Left lung (tissue), 10 donors: ENCODE results near the gene AAK1. TPM values are rescaled to one million over a fixed set of nuclear protein-coding genes. Genes with fewer than 3 reads are reported as not detected.

ENCODE experiments used
- ATAC-seq: fragments of 200-7000 bp; cut with Tn5 transposase; one replicate; pipeline ENCODE4 v1.9.1; 2020; ENCODE audit warnings: moderate library complexity
- DNase-seq, 4 donors: peaks; one replicate each; pipeline ENCODE4 v3.0.0-alpha.2; 2013 to 2020
- H3K27ac ChIP-seq, 2 donors: fragments of 200-600 bp; sonication (generic) in 1 of 2; one replicate each; pipeline versions ENCODE4 v1.5.0 to v1.8.0; 2020 to 2021
- H3K27me3 ChIP-seq, 2 donors: fragments of 200-600 bp; sonication (generic) in 1 of 2; one replicate each; pipeline versions ENCODE4 v1.5.0 to v1.8.0; 2020 to 2021
- H3K36me3 ChIP-seq, 2 donors: fragments of 200-600 bp; sonication (generic) in 1 of 2; one replicate each; pipeline versions ENCODE4 v1.5.0 to v1.8.0; 2020 to 2021
- H3K4me1 ChIP-seq, 2 donors: fragments of 200-600 bp; one replicate each; pipeline ENCODE4 v1.8.0; 2021
- H3K4me3 ChIP-seq, 2 donors: fragments of 200-600 bp; sonication (generic) in 1 of 2; one replicate each; pipeline versions ENCODE4 v1.5.0 to v1.8.0; 2020 to 2021; ENCODE audit warnings: mild to moderate bottlenecking in 1 of 2
- H3K9me3 ChIP-seq, 2 donors: fragments of 200-600 bp; sonication (generic) in 1 of 2; one replicate each; pipeline versions ENCODE4 v1.5.0 to v1.8.0; 2020 to 2021
- intact Hi-C, 2 donors: fragments of 100-400 bp; cut with DNase I; formaldehyde crosslinking; loops; one replicate each; pipeline versions ENCODE4 v1.11.2 to v1.14.2; 2022
- polyA plus RNA-seq, 6 donors: library from polyadenylated mRNA; unstranded; fragments of 120-200 nt; gene quantifications; one replicate each; pipeline ENCODE4 v1.2.1, GENCODE V29; 2013; ENCODE audit not compliant: insufficient read length in 6 of 6
- total RNA-seq, 2 donors: library from RNA; stranded (reverse); fragmentation: NEBNext Ultra II Directional; extraction: Animal tissue kit (Norgen Biotek cat#: 25700); gene quantifications; one replicate each; pipeline ENCODE4 v1.2.1, GENCODE V29; 2021
- TF ChIP-seq, protein P1 (sequence below), 2 donors: fragments of 200-600 bp; sonication (generic) in 1 of 2; IDR thresholded peaks; one replicate each; pipeline versions ENCODE4 v1.5.0 to v1.8.0; 2021; ENCODE audit warnings: antibody characterized with exemption in 2 of 2
- donor health status: DM: no; HTN: yes; CAD: no.
- donor health status: DM: no; HTN: no; CAD: no.

AAK1 gene
- total and polyA plus RNA-seq, 8 donors = 19.0 to 70.7 (median 22.4) TPM

DNA sequence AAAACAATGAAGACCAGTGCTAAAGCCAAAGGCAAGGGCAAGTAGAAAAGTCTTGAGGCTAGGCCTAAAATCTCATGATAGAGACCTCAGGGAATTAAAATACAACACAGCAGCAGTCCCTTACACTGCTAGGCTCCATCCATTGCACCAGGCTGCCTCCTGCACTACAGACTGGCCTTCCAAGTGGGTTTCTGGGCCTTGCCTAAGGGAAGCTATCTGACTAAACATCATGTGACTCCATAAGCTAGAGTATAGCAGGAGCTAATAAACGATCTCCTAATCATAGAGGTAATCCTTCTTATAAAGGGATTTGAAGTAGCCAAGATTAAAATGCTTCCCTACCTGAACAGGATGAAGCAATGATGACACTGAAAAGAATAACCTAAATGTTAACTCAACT, 128.7 kb downstream of the AAK1 start:
- Histone ChIP-seq H3K36me3 (peaks cover 0 to 96% of the 10 kb centered on the region in 2 donors), H3K9me3 (no peaks in the 10 kb centered on the region), H3K4me1 (no peaks in the 10 kb centered on the region), H3K27me3 (no peaks in the 10 kb centered on the region), H3K4me3 (no peak overlapping the region), H3K27ac (no peak overlapping the region)
- ATAC-seq = no peak
- intact Hi-C loops = no loop called here
- TF ChIP-seq, protein P1, sequence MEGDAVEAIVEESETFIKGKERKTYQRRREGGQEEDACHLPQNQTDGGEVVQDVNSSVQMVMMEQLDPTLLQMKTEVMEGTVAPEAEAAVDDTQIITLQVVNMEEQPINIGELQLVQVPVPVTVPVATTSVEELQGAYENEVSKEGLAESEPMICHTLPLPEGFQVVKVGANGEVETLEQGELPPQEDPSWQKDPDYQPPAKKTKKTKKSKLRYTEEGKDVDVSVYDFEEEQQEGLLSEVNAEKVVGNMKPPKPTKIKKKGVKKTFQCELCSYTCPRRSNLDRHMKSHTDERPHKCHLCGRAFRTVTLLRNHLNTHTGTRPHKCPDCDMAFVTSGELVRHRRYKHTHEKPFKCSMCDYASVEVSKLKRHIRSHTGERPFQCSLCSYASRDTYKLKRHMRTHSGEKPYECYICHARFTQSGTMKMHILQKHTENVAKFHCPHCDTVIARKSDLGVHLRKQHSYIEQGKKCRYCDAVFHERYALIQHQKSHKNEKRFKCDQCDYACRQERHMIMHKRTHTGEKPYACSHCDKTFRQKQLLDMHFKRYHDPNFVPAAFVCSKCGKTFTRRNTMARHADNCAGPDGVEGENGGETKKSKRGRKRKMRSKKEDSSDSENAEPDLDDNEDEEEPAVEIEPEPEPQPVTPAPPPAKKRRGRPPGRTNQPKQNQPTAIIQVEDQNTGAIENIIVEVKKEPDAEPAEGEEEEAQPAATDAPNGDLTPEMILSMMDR (IDR thresholded peaks at IDR 0.05) = no peak
- no peak for DNase-seq

DNA sequence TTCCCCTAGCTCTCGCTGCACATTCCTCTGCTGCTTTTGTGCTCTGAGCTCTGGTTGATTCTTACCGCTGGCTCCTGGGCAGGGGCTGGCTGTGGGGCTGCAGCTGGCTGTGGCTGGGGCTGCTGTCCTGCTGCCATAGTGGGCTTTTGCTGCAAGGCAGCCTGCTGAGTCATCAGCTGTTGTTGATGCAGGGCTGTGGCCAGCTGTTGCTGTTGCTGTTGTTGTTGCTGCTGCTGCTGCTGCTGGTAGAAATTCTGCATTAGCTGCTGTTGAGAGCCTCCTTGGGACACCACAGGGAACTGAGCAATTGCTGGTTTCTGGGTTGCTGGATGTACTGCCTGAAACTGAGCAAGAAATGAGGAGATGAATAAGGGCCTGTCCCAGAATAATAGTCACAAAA, 129.1 kb downstream of the AAK1 start:
- peak in 3 of 4 donors; percentile 28 to 72 (median 34) for DNase-seq

DNA sequence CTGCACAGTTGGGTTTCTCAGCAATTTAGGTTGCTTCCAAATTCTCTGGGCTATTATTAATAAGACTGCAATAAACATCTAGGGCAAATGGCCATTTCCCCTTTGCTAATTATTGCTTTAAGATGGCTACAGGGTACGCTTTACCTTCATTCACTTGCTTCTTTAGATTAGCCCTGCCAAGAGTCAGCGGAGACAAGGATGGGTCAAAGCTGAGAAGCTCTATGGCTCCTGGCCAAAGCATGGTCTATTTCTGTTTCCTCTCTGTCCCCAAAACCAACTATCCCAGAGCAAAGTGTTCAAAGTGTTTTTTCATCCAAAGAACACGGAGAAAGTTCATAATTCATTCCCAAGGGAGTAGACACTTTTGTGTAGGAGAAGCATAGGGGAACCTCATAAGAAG, 131.1 kb downstream of the AAK1 start:
- no peak for ATAC-seq
- peaks cover 0 to 13% of the 10 kb centered on the region in 2 donors for H3K4me1 ChIP-seq
- H3K36me3 ChIP-seq = peaks cover 0 to 92% of the 10 kb centered on the region in 2 donors
- intact Hi-C loops = no loop called here
- no peak overlapping the region for H3K4me3 ChIP-seq
- DNase-seq = no peak
- TF ChIP-seq, protein P1 (IDR thresholded peaks at IDR 0.05) = no peak
- no peaks in the 10 kb centered on the region for H3K27me3 ChIP-seq
- H3K9me3 ChIP-seq = no peaks in the 10 kb centered on the region
- H3K27ac ChIP-seq = no peak overlapping the region

More for the DNA sequence above, 129.1 kb downstream of the AAK1 start:
- H3K27ac ChIP-seq = no peak overlapping the region
- no peak overlapping the region for H3K4me3 ChIP-seq
- no peaks in the 10 kb centered on the region for H3K9me3 ChIP-seq
- peaks cover 0 to 96% of the 10 kb centered on the region in 2 donors for H3K36me3 ChIP-seq
- intact Hi-C loops = no loop called here
- TF ChIP-seq, protein P1 (IDR thresholded peaks at IDR 0.05) = no peak
- ATAC-seq = peak; percentile 33
- H3K27me3 ChIP-seq = no peaks in the 10 kb centered on the region
- no peaks in the 10 kb centered on the region for H3K4me1 ChIP-seq

DNA sequence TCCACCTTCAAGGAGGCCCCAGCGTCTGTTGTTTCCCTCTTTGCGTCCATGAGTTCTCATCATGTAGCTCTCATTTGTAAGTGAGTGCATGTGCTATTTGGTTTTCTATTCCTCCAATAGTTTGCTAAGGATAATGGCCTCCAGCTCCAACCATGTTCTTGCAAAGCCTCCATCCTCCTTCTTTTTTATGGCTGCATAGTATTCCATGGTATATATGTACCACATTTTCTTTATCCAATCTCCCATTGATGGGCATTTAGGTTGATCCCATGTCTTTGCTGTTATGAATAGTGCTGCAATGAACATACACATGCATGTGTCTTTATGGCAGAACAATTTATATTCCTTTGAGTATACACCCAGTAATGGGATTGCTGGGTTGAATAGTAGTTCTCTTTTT, 133.3 kb downstream of the AAK1 start:
- TF ChIP-seq, protein P1 (IDR thresholded peaks at IDR 0.05) = no peak
- Histone ChIP-seq H3K4me3 (no peak overlapping the region), H3K27ac (no peak overlapping the region), H3K4me1 (peaks cover 0 to 30% of the 10 kb centered on the region in 2 donors), H3K9me3 (no peaks in the 10 kb centered on the region), H3K27me3 (no peaks in the 10 kb centered on the region), H3K36me3 (peaks cover 0 to 92% of the 10 kb centered on the region in 2 donors)
- no peak for DNase-seq
- ATAC-seq = no peak
- intact Hi-C loops = no loop called here

DNA sequence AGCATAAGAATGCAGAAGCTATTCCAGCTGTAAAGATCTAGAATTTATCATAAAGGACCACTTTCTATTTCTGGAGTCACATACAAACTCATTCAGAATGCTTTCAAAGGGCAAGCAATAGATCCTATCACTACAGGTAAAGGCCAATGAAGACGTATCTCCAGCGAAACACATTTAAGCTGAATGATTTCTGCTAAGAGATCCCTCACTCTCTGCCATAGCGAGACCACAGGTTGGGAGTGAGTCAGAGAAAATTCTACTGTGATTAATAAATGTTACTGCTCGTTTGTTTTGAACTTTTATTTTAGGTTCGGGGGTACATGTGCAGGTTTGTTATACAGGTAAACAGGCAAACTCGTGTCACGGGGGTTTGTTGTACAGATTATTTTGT, 133.8 kb downstream of the AAK1 start:
- H3K36me3 ChIP-seq = peaks cover 0 to 94% of the 10 kb centered on the region in 2 donors
- peaks cover 0 to 30% of the 10 kb centered on the region in 2 donors for H3K4me1 ChIP-seq
- TF ChIP-seq, protein P1 (IDR thresholded peaks at IDR 0.05) = no peak
- no peaks in the 10 kb centered on the region for H3K9me3 ChIP-seq
- H3K27ac ChIP-seq = no peak overlapping the region
- H3K27me3 ChIP-seq = no peaks in the 10 kb centered on the region
- H3K4me3 ChIP-seq = no peak overlapping the region
- intact Hi-C loops = no loop called here
- DNase-seq = no peak
- no peak for ATAC-seq
